DMS 273 treated with DMSO at 0.1 percent for 48 hours (cell line): Measurements from ENCODE around the gene PRR33.
"Not testable (repeated sequence)": the region's sequence is repeated elsewhere in the genome, so short reads cannot be mapped to it uniquely, and the experiment has no call there.

Experiments
- DNase-seq: peaks from one replicate; lab custom pipeline; 2025; lab: John Stamatoyannopoulos, UW

PRR33 gene

GRCh38 chr11:1889224-1889930 lies 2.3 kb downstream of the PRR33 start:
- no peak for DNase-seq

DNA sequence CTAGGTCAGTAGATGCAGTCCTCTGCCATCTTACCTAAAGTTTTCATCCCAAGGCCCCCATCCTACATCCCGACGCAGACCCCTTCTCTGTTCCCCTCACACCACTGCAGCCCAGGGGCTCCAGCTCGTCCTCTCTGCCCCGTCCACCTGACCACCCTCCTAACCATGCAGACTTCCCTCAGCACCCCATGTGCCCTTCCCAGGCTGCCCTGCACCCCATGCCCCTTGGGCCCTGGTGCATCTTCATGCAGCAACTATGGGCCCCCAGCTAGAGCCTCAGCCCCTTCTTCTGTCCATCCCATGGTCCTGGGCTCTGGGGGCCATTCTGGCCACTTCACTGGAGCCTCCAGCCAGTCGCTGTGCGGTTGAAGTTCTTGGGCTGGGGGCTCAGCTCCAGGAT lies 2.9 kb downstream of the PRR33 start:
- no peak for DNase-seq

DNA sequence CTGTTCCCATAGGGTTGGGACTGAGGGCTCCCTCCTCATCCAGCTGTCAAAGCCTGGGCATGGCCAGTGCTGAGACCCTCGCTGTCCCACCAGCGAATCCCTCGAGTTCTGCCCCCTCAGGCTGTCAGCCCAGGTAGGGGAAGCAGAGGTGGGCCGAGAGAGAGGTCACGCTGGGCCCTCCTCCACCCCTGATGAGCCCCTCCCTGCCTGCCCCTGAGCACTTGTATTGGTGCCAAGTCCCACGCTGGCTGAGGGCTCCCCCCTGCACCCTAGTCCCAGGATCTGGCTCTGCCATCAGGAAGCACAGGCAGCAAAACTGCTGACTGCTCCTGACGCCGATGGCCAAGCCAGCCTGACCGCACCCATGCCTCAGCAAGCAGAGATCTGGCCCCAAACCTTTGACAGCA lies 3.3 kb downstream of the PRR33 start:
- no peak for DNase-seq

- DNase-seq, result no peak
Observed at GRCh38 chr11:1887451-1888346, 4.0 kb downstream of the PRR33 start.

DNA sequence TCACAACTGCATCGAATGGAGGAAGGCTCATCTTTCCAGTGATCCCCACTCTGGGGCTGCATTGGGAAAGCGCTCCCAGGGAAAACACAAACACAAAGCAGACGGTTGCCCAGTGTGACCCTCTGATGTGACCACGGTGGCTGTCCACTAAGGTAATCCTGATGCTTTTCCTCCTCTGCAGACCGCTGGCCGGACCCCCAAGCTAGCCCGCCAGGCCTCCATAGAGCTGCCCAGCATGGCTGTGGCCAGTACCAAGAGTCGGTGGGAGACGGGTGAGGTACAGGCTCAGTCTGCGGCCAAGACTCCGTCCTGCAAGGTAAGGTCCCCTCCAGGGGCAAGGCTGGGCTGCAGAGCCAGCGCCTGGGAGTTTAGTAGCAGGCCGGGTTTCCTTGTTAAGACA lies 5.1 kb downstream of the PRR33 start:
- DNase-seq, result not testable (repeated sequence)

DNA sequence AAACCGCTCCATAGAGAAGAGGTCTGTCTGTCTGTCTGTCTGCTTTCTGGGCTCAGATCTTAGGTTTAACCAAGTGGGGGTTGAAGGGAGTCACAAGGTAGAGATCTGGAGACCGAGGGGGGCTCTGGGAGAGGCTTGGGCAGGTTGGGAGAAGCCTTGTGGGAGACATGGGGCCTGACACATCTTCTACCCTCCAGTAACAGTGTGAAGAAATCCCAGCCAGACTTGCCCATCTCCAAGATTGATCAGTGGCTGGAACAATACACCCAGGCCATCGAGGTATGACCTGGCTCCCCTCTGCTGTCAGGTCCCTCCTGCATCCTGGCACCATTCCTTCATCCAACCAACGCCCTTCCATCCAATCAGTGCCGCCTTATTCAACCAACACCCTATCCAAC lies 7.4 kb downstream of the PRR33 start:
- DNase-seq, result no peak

DNA sequence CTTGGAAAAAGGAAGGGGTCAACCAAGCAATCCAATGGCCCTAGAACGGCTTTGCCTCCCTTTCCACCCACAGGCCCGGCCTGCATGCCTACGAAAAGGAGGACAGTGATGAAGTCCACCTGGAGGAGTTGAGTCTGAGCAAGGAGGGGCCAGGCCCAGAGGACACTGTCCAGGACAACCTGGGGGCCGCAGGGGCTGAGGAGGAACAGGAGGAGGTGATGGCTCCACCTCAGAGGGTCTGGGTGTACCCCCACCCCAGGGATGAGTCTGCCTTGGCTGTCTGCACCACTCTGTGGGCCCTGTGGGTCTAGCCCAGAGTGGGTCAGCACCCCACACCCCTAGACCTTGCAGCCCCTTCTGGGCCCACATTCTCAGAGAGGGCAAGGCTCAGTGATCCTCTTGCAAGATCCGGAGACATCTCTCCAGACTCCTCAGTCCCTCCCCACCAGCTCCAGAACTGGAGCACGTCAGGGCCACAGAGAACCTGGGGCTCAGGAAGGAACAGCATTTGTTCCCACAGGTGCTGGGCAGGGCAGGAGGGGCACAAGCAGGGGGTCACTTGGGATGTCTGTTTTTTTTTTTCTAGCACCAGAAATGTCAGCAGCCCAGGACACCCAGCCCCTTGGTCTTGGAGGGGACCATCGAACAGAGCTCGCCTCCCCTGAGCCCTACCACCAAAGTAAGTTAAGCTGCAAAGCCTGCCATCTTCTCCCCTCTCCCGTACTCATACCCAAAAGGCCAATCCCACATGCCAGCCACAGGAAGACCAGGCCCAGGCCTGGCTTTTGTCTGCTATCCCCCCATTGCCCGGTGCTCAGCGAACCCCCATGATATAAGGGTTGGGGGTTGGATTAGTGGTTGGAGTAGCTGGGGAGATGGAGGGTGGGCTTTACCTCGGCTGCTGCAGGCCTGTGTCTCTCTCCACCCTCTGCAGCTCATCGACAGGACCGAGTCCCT lies 8.1 kb downstream of the PRR33 start:
- no peak for DNase-seq

GRCh38 chr11:1882265-1883238 lies 9.1 kb downstream of the PRR33 start:
- DNase-seq, result no peak

- no peak for DNase-seq
Observed at GRCh38 chr11:1881442-1882264, 10.0 kb downstream of the PRR33 start.

DNA sequence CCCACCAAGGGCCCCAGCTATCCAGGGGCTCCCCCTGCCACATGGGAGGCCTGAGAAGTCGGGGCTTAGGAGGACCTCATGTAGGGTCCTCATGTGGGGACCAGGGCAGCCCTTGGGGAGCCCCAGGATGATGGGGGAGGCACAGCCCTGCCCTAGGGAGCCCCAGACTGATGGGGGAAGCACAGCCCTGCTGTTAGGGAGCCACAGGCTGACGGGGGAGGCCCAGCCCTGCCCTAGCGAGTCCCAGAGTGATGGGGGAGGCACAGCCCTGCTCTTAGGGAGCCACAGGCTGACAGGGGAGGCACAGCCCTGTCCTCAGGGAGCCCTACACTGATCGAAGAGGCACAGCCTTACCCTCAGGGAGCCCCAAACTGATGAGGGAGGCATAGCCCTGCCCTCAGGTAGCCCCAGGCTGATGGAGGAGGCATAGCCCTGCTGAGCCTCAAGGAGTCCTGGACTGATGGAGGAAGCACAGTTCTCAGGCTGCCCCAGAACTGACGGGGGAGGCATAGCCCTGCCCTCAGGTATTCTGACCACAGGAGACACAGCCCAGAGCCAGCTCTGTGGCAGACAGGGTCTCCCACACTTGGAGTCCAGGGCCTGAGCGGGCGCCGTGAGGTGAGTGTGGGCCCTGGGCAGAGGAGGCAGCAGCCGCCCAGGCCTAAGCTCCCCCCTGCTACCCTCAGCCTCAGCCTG lies 10.8 kb downstream of the PRR33 start:
- DNase-seq, result no peak

DNA sequence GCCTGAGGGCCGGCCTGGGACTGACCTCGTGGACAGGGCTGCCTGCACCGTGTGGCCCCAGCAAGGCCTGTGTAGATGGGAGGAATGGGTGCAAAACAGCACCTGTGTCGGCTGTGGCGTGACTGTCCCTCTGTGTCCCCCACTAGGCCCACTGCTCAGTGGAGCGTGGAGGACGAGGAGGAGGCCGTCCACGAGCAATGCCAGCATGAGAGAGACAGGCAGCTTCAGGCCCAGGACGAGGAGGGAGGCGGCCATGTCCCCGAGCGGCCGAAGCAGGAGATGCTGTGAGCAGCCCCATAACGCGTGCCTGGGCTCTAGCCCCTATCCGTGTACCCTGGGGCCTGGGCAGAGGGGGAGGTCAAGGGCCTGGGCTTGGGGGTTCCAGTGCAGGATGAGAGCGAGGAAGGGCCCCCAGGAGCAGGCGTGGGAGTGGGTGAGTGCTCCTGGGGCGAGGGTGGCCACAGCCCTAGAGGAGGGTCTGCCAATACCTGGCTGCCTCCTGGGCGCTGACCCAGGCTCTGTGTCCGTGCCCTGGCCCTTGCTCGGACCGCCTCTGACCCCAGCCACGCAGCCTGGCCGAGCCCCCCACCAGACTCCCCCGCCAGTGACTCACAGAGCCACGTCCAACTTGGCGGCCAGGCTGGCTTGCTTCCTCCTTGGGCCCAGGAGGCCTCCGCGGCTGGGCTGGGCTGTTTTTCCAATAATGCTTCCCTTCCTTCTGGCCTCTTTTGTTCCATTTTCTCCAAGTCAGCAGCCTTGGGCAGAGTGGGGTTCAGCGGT lies 11.6 kb downstream of the PRR33 start:
- no peak for DNase-seq

- no peak for DNase-seq
Observed at GRCh38 chr11:1879342-1879940, 12.3 kb downstream of the PRR33 start.

GRCh38 chr11:1878137-1879031 lies 13.3 kb downstream of the PRR33 start:
- DNase-seq, result no peak

DNA sequence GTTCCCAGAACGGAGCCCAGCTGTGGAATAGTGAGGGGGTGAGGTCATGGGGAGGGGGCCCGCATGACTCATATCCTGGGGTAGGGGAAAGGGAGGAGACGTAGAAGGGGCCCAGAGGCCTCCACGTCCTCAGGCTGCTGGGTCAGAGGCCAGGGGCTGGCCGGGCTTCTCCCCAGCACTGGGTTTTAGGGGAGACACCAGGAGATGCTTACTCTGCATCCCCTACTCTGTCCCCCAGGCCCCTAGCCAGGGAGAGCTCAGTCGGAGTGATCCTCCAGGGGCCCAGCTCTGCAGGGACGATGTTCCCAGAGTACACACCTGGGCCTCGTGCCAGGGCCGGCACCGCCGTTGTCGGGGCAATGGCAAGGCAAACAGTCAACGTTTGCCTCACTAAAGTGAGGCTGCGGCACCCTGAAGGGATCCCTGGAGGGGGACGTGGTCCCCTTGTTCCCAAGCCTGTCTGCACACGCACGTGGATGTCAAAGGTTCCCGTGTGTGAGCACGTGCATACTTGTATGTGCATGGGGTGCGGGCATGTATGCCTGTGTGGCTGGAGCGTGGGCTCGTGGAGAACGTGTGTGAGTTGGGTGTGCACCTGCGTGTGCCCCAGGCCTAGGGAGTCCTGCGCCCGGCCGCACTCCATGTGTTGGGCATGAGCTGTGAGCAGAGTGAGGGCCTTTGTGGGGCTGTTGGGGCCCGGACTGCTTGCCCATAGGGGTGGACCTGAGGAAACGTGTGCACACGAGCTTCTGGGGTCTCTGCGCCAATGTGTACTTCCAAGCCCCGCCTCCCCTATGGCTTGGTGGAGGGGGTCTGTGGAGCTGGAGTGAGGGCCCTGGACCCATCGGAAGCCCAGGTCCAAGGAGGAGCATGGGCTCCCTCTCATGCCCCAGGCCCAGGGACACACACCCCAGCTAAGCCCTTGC lies 14.2 kb downstream of the PRR33 start:
- no peak for DNase-seq

DNA sequence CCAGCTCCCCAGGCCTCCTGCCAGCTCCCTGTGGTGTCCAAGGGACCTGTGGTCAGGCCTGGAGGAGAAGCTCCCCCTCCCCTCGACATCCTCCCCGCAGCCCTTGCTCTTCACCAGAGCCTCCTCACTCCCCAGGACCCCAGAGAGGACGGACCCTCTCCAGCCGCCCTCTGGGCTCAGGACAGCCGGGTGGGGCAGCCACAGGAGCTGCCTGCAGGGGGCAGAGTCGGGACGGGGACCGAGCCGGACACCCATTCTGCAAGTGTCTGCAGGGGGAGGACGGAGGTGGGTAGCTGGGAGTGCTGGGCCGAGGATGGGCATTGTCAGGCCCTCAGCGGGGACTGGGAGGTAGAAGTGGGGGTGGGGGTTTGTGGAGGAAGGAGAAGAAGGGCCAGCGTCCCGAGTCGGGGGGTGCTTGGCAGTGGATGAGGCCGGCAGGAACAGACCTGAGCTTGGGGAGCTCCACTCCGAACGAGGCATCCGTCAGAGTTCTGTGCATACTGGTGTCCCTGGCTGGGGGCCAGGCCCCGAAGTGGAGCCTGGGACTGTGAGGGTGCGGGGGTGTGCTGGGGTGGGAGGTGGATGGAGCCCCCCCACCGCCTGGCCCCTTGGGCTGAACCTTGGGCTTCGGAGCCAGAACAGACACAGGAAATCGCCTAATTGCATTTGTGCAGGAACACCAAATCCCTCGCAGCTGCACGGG lies 15.2 kb downstream of the PRR33 start:
- DNase-seq, result no peak
